Mesothelial cell of epicardium (in vitro differentiated cells): Measurements from ENCODE around the gene CAB39. TPM values are rescaled to one million over a fixed set of nuclear protein-coding genes. Genes with fewer than 3 reads are reported as not detected.

Source experiments
- DNase-seq, 2 experiments: peaks; one replicate each; pipeline ENCODE4 v3.0.0; 2021; ENCODE audit warnings: low spot score in 2 of 2; ENCODE audit not compliant: unreplicated experiment in 2 of 2
- H3K27ac Mint-ChIP-seq: 2 replicates; pipeline ENCODE4 v1.8.0; 2021; ENCODE audit warnings: mixed read lengths
- H3K27me3 Mint-ChIP-seq: 2 replicates; pipeline ENCODE4 v1.8.0; 2021; ENCODE audit warnings: low read depth, mixed read lengths
- H3K36me3 Mint-ChIP-seq: 2 replicates; pipeline ENCODE4 v1.8.0; 2021; ENCODE audit warnings: mixed read lengths
- H3K4me1 Mint-ChIP-seq: 2 replicates; pipeline ENCODE4 v1.8.0; 2021; ENCODE audit warnings: mixed read lengths
- H3K4me3 Mint-ChIP-seq: 2 replicates; pipeline ENCODE4 v1.8.0; 2021; ENCODE audit warnings: mild to moderate bottlenecking, moderate library complexity, mixed read lengths
- H3K9me3 Mint-ChIP-seq: 2 replicates; pipeline ENCODE4 v1.8.0; 2021; ENCODE audit warnings: mixed read lengths
- total RNA-seq: library from RNA; stranded (reverse); gene quantifications from 3 replicates; pipeline ENCODE4 v1.2.1, GENCODE V29; 2021
- TF ChIP-seq, protein P1 (sequence below): fragments of 200-600 bp; sonication (generic); IDR thresholded peaks from one replicate; pipeline ENCODE4 v1.5.0; 2021; ENCODE audit warnings: antibody characterized with exemption; ENCODE audit not compliant: unreplicated experiment

CAB39 gene
- total RNA-seq, 1 donor from 2014 or later = 41.7 TPM

DNA sequence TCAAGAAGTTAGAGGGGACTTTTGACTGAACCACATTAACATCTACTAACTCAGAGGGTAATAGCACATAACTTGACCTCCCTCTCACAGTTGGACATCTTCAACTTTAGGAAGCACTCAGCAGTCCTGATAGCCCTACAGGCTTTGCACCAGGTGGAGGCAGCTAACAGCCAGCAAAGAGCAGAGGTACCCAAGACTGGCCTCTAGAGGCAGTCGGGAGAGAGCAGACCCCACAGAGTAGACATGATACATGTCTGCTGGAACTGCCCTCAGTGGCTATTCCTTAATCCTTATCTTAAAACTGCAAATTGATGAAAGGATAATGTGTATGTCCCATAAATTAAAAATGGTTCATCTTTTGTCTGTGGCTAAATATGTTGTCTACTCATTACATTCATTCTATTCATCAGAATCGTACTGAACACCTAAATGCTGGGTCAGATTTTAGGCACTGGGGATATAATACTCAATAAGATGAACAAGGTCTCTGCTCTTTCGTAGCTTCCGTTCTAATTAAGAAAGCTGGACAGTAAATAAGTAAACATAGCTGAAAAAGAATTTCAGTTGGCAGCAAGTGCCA lies 49.8 kb downstream of the CAB39 start:
- TF ChIP-seq, protein P1, sequence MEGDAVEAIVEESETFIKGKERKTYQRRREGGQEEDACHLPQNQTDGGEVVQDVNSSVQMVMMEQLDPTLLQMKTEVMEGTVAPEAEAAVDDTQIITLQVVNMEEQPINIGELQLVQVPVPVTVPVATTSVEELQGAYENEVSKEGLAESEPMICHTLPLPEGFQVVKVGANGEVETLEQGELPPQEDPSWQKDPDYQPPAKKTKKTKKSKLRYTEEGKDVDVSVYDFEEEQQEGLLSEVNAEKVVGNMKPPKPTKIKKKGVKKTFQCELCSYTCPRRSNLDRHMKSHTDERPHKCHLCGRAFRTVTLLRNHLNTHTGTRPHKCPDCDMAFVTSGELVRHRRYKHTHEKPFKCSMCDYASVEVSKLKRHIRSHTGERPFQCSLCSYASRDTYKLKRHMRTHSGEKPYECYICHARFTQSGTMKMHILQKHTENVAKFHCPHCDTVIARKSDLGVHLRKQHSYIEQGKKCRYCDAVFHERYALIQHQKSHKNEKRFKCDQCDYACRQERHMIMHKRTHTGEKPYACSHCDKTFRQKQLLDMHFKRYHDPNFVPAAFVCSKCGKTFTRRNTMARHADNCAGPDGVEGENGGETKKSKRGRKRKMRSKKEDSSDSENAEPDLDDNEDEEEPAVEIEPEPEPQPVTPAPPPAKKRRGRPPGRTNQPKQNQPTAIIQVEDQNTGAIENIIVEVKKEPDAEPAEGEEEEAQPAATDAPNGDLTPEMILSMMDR = no peak
- peaks cover 17% of the 10 kb centered on the region for H3K4me1 Mint-ChIP-seq
- no peak for DNase-seq
- no peaks in the 10 kb centered on the region for H3K27me3 Mint-ChIP-seq
- H3K9me3 Mint-ChIP-seq = no peaks in the 10 kb centered on the region
- H3K27ac Mint-ChIP-seq = no peak overlapping the region
- peaks cover 22% of the 10 kb centered on the region for H3K36me3 Mint-ChIP-seq
- H3K4me3 Mint-ChIP-seq = no peak overlapping the region

DNA sequence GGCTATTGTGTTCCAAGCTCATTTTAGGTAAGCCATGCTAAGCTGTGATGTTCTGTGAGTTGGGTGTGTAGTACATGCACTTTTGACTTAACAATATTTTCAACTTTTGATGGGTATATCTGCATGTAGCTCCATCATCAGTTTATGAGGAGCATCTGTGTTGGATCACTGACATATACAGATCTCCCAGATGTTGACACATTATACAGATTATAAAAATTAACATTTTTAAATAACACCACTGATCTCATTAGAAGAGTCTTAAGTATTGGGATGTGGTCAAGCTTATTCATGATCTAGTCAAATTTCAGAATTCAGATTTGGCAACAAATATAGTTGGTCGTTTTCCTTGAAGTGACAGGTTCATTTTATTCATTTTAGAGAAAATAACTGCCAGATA lies 51.7 kb downstream of the CAB39 start:
- no peak for DNase-seq
- no peaks in the 10 kb centered on the region for H3K9me3 Mint-ChIP-seq
- no peaks in the 10 kb centered on the region for H3K27me3 Mint-ChIP-seq
- TF ChIP-seq, protein P1 = no peak
- H3K4me1 Mint-ChIP-seq = peaks cover 12% of the 10 kb centered on the region
- no peak overlapping the region for H3K27ac Mint-ChIP-seq
- peaks cover 34% of the 10 kb centered on the region for H3K36me3 Mint-ChIP-seq
- H3K4me3 Mint-ChIP-seq = no peak overlapping the region

DNA sequence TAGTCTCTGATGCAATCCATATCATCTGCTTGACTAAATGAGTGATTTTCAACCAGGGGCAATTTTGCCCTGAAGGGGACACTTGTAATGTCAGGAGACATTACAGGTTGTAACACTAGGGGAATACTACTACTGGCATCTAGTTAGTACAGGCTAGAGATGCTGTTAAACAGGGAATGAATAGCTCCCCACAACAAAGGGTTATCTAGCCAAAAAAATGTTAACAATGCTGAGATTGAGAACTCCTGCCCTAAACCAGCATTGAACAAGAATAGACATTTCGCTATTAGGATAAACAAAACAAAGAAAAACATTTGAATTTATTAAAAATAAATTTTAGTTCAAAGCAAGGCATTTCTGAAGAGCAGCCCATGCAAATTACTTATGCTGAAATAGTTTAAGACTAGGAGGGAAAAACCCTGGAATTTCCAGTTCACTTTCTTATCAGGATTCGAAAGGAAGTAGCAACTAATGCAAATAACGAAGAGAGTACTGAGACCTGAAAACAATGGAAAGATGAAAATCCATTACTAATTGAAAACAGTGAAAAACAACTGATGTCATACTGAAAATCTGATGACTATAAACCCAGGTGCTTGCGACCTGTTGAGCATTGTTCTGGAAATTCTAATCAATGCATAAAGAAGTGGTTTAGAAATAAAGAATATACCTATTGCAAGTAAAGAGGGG lies 53.1 kb downstream of the CAB39 start:
- H3K9me3 Mint-ChIP-seq = no peaks in the 10 kb centered on the region
- peaks cover 35% of the 10 kb centered on the region for H3K36me3 Mint-ChIP-seq
- H3K4me3 Mint-ChIP-seq = no peak overlapping the region
- no peak for DNase-seq
- H3K27me3 Mint-ChIP-seq = no peaks in the 10 kb centered on the region
- TF ChIP-seq, protein P1 = no peak
- H3K27ac Mint-ChIP-seq = peak overlapping the region; percentile 82
- peaks cover 12% of the 10 kb centered on the region for H3K4me1 Mint-ChIP-seq

DNA sequence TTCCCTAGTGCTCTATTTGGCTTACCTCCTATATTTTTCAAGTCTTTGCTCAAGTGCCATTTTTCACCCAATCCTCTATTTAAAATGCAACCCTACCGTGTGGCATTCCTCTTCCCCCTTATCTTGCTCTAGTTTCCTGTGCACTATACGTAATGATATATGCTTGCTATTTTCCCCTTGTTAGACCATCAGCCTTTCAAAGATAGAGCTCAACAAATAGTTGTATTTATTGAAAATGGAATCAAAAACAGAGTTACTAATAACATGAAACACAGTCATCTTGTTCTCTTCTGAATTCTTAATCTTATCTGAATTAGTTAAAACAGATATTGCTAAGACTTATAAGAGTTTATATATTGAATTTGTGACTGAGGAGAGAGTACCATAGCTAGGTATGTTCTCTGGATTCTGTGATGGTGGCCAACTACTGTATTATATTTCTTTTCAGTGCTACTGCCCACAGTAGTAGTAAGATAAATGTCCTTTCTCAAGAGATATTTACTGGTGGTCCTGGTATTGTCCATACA lies 55.3 kb downstream of the CAB39 start:
- Mint-ChIP-seq H3K4me1 (peaks cover 12% of the 10 kb centered on the region), H3K4me3 (no peak overlapping the region), H3K27ac (no peak overlapping the region), H3K9me3 (peaks cover 12% of the 10 kb centered on the region), H3K27me3 (no peaks in the 10 kb centered on the region), H3K36me3 (peaks cover 39% of the 10 kb centered on the region)
- no peak for DNase-seq
- TF ChIP-seq, protein P1 = no peak

DNA sequence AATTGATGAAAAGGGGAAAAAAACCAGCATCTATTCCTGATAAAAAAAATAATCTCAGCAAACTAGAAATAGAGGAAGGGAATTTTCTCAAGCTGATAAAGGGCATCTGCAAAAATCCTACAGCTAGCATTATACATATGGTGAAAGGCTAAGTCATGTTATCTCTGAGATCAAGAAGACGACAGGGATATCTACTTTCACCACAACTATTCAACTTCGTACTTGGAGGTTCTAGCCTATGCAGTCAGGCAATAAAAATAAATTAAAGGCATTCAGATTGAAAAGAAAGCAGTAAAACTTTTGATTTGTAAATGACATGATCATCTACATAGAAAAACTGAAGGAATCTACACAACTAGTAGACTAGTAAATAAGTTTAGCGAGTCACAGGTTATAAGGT lies 58.2 kb downstream of the CAB39 start:
- H3K4me1 Mint-ChIP-seq = peaks cover 9% of the 10 kb centered on the region
- peaks cover 43% of the 10 kb centered on the region for H3K36me3 Mint-ChIP-seq
- peak overlapping the region; percentile 31 for H3K27ac Mint-ChIP-seq
- H3K27me3 Mint-ChIP-seq = no peaks in the 10 kb centered on the region
- peaks cover 13% of the 10 kb centered on the region for H3K9me3 Mint-ChIP-seq
- DNase-seq = no peak
- no peak overlapping the region for H3K4me3 Mint-ChIP-seq
- TF ChIP-seq, protein P1 = no peak
